HG03097 (cell line): ENCODE measurements around the gene GSDME.

ENCODE experiments used
- ATAC-seq: cut with Tn5 transposase; IDR thresholded peaks from one replicate; pipeline ENCODE4 v1.9.1; 2021; ENCODE audit not compliant: unreplicated experiment, low FRiP score

Gene GSDME

GRCh38 chr7:24777806-24778205 is 20.5 kb upstream of the GSDME start:
- ATAC-seq = no peak

- ATAC-seq = no peak
Observed at GRCh38 chr7:24773646-24774045, 16.4 kb upstream of the GSDME start.

- no peak for ATAC-seq
Observed at GRCh38 chr7:24769851-24770250, 12.6 kb upstream of the GSDME start.

- ATAC-seq = no peak
Observed at GRCh38 chr7:24769014-24769830, 12.0 kb upstream of the GSDME start.

- no peak for ATAC-seq
Observed at GRCh38 chr7:24767878-24768569, 10.8 kb upstream of the GSDME start.

- ATAC-seq = no peak
Observed at GRCh38 chr7:24764972-24765744, 7.9 kb upstream of the GSDME start.

GRCh38 chr7:24764011-24764410 is 6.7 kb upstream of the GSDME start:
- ATAC-seq = no peak

- ATAC-seq = no peak
Observed at GRCh38 chr7:24763303-24763901, 6.1 kb upstream of the GSDME start.

- ATAC-seq = no peak
Observed at GRCh38 chr7:24762771-24763170, 5.5 kb upstream of the GSDME start.

- ATAC-seq = no peak
Observed at GRCh38 chr7:24760968-24761367, 3.7 kb upstream of the GSDME start.

GRCh38 chr7:24756545-24757352 is 515 bp downstream of the GSDME start:
- ATAC-seq = peak; percentile 7

- ATAC-seq = peak; percentile 67
Observed at GRCh38 chr7:24755541-24756407, 1.5 kb downstream of the GSDME start.

GRCh38 chr7:24754906-24755506 is 2.3 kb downstream of the GSDME start:
- ATAC-seq = no peak

- ATAC-seq = no peak
Observed at GRCh38 chr7:24752073-24752800, 5.0 kb downstream of the GSDME start.

GRCh38 chr7:24751484-24751883 is 5.8 kb downstream of the GSDME start:
- no peak for ATAC-seq

GRCh38 chr7:24750441-24751055 is 6.7 kb downstream of the GSDME start:
- no peak for ATAC-seq

- ATAC-seq = no peak
Observed at GRCh38 chr7:24748521-24748920, 8.7 kb downstream of the GSDME start.

- no peak for ATAC-seq
Observed at GRCh38 chr7:24745355-24745754, 11.9 kb downstream of the GSDME start.
